HG03460 (cell line): ENCODE measurements around the gene UBXN6.

Experiments
- ATAC-seq: cut with Tn5 transposase; IDR thresholded peaks from one replicate; pipeline ENCODE4 v1.9.1; 2021; ENCODE audit not compliant: unreplicated experiment

UBXN6 gene, protein sequence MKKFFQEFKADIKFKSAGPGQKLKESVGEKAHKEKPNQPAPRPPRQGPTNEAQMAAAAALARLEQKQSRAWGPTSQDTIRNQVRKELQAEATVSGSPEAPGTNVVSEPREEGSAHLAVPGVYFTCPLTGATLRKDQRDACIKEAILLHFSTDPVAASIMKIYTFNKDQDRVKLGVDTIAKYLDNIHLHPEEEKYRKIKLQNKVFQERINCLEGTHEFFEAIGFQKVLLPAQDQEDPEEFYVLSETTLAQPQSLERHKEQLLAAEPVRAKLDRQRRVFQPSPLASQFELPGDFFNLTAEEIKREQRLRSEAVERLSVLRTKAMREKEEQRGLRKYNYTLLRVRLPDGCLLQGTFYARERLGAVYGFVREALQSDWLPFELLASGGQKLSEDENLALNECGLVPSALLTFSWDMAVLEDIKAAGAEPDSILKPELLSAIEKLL

DNA sequence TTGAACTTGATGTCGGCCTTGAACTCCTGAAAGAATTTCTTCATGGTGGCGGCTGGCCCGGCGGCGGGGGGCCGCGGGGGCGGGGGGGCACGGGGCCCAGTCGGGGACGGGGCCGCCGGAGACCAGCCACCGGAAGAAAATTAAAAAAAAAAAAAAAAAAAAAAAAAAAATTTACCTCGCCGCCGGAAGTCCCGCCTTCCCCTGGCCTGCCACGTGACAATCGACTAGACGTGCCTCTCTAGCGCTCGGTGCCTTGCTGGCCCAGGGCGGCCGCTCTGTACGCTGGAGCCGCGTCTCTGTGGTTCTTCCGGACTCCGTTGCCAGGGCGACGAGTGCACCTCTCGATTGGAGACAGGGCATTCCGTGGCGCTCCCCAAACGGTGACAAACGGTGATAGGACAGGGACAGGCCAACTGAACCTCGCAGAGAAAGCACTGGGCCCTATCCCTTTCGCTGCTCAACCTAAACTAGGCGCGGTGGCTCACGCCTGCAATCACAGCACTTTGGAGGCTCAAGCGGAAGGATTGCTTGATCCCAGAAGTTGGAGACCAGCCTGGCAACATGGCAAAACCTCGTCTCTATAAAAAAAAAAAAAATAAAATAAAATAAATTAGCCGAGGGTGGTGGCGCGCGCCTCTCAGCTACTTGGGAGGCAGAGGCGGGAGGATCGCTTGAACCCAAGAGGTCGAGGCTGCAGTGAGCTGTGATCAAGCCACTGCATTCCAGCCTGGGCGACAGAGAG is at the start of gene UBXN6:
Gene UBXN6 (minus strand): TSS at position 141 of the 742 bp plus-strand sequence. CDS start 97 bp downstream, at position 44.
- ATAC-seq, result peak; percentile 91

DNA sequence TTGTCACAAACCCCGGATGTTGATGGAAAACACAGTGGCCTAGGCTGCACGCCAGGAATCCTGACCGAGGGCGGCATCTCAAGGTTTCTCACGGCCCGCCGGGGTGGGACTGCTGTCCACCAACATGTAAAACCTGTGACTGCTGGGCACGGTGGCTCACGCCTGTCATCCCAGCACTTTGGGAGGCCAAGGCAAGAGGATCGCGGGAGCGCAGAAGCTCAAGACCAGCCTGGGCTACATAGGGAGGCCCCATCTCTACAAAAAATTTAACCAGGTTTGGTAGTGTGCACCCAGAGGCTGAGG is 49.5 kb upstream of the UBXN6 start:
- ATAC-seq, result no peak

DNA sequence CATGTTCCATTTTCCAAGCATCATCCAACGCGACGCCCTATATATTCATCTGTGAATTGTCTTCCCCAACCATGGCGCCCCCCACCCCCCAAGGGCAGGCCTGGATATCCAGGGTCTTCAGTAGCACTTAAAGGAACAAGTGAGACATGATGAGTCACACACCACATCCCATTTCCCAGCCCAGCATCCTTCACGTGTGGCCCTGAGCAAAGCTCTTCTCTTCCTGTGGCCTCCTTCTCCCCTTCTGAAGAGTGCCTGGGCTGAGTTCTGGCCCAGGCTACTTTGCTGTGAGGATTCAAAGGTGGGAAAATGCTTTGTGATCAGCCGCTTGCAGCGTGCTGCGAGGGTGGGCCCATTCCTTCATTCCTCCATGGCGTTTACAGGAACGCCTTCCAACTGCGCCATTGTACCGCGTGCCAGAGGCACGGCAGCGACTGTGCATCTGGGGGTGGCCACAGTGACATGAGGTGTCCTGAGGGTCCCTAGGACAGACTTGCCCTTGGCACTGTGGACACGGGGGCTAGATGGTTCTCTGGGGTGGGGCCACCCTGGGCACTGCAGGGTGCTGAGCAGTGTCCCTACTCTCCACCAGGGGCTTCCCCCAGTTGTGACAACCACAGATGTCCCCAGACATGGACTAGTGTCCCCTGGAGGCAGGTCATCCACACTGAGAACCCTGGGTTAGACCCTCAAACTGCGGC is 49.0 kb upstream of the UBXN6 start:
- no peak for ATAC-seq

DNA sequence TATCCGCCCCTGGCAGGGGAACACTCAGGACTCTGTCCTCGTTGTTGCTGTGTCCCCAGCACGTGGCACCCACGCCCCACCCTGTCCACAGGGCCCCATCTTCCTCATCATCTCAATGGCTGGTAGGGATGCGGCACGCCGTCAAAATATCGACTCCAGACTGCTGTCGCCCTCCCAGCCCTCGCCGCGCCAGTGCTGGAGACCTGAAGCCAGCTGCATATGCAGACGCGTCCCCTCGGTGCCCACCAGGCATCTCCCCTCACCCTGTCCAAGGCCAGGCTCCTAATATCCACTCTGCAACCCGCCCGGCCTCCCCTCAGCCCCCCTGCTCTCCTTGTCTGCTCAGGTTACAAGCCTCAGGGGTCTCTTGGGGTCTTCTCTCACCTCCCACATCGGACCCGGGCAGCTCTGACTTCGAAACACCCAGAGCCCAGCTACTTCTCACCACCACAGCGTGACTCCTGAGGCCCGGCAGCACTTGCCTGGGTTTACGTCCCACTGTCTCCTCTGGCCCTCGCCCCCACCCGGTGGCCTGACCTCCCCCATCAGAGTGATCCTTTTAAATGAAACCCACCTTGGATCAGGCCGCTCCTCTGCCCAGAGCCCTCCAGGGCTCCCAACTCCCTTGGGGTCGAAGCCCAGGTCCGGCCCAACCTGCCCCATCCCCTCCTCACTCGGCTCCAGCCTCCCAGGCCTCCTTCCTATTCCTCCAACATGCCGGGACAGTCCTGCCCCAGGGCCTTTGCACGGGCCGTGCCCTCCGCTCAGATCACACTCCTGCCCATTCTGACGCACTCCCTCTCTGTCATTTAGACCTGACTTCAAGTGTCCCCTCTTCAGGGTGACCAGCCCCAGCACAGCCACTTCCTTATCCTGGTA is 48.2 kb upstream of the UBXN6 start:
- ATAC-seq, result no peak

DNA sequence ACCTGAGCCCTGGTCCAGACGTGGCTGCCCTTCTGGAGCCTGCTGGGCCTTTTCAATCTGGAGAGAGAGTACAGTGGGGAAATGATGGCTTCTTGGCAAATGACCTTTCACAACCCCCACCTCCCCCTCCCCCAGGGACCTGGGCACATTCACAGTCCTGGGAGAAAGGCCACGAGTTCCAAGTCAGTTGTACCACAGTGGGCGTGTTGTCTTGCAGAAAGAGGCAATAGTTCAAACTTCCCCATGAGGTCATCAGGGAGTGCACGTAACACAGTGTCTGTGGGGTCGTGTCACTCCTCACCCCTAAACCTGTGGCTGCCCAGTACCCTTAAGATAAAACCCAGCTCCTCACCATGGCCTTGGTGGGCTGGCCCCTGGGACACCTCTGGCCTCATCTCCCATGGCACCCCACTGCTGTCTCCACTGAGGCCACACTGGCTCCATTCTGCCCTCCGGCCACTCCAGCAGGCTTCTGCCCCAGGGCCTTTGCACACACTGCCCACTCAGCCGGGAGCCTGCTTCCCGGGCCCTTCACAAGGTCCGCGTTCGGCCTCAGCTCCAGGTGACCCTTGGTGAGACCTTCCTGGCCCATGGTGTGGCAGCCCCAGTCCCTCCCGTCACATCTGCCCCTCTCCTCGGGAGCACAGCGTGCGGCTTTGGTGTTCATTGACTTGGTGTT is 47.4 kb upstream of the UBXN6 start:
- no peak for ATAC-seq

DNA sequence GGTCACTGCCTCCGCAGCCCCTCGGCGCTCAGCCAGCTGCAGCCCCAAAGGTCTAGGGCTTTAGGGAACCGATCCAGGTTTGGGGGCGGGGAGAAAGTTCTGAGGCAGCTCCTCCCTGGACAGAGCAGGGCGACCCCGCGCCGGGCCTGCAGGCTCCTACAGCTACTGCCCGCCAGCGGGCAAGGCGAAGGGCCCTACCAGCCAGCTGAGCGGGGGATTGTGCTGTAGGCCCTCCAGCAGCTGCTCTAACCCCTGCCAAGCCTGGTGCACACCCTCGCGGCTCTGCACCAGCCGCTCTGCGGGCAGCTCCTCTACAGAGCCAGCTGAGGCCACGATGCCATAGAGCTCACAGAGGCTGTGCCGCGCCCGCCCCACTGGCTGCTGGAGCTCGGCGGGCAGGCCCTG is 46.7 kb upstream of the UBXN6 start:
- no peak for ATAC-seq

DNA sequence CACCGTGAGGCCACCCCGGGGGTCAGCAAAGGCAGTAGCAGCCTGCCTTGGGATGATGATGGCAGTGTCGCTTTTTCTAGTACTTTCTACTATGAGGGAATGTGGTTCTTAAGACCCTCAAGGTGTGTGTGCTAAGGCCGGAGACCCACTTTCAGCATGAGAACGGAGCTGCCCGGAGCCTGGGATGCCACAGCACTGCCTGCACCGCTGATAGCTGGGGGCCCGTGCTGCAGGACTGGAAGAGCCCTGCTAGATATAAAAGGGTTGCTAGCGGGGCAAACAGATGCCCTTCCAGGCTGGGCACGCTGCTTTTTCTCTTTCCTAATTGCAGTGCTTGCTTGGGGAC is 46.2 kb upstream of the UBXN6 start:
- ATAC-seq, result no peak

DNA sequence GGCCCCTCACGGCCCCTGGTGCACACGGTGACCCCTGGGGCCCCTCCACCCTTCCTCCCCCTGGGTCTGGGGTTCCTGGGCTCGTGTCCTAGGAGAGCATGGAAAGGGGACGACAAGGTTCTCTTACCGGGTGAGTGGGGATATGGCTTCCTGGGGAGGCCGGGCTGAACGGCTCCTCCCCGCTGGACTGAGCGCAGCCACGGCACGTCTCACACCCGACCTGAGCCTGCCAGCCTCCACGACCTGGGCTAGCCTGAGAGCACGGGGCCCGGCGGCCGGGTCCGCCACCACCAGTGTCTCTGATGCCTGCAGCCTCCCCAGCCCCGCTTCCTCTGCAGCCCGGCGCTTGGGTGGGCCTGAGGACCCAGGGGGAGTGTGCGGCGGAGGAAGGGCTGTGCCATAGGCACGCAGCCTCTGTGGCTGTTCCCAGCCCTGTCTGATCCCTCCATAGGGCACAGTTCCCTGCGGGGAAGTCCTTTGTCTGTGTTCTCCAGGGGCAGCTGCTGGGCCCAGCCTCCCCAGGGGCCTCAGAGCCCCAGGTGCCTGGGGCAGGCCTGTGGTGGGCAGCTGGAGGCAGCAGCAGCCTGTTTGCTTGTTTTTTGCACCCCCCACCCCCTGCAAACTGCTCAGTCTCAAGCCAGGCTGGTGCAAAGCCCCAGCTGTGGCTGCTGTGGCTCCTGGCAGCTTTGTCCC is 45.7 kb upstream of the UBXN6 start:
- no peak for ATAC-seq

DNA sequence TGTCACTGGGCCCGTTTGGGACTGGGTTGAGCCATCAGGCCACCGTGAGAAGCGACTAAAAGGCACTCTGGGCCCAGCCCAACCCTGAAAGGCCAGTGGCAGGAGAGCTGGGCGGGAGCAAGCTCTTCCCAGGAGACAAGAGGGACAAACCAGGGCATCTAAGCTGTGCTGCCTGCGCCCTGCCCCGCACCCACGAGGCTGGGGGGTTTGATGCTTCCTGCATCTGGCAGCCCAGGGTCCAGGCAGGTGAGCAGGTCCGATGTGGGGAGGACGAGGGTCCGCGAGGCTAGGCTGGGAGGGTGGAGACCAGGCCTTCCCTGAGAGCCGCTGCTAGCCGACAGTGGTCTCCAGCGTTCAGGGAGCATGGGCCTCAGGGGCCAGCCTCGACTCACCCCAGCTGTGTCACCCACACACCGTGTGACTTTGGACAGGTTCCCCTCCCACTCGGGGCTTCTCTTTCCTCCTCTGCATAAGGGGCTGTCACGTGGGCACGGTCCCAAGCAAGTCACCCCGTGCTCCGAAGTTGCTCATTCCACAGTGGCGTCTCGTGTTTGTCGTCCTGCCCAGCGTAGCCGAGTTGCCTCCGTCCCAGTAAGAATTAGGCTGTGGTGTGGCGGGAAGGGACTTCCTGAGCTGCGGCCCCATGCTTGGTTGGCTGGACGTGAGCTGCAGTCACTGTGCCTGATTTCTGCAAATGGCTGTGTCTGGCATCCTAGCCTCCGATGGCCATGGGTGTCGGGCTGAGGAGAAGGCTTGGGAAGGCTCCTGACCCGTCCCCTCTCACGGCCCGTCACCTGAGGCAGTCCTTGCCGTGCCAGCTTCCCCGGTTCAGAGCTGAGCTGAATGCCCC is 44.9 kb upstream of the UBXN6 start:
- no peak for ATAC-seq

DNA sequence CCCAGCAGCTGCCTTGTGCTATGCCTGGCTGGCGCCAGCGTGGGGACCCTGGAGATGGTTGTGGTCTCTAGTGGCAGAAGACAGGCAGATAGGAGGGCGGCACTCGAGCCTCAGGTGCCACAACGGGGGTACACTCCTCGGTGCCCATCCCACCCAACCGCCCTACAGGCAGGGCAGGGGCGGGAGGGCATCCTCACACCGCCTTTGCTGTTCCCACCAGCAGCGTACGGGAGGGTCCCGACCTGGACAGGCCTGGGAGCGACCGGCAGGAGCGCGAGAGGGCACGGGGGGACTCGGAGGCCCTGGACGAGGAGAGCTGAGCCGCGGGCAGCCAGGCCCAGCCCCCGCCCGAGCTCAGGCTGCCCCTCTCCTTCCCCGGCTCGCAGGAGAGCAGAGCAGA is 44.1 kb upstream of the UBXN6 start:
- no peak for ATAC-seq

DNA sequence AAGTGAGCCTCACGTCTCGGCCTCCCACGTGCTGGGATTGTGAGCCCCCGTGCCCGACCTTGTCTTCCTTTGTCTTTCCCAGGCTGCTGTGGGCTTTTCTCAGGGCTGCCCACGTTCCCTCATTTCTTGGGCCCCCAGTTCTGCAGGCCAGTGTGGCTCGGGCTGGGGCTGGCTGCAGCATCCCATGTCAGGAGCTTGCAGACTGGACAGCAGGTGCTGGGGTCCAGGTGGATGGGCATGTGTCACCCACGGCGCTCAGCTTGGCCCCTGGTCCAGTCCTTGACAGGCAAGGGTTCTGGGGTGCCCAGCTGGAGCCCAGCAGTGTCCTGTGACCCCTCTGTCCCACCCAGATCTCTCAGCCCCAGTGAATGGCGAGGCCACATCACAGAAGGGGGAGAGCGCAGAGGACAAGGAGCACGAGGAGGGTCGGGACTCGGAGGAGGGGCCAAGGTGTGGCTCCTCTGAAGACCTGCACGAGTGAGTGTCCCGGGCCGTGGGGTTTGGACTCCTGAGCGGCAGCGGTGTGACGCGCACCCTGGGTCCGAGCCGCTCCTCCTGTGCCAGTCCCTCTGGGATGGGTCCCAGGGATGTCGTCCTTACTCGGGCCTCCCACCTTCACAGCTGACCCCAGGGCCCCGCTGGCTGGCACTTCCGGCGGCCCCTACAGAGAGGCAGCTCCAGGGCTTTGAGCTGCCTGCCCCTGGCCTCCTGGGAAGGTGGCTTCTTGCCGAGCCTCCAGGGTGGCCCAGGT is 43.4 kb upstream of the UBXN6 start:
- ATAC-seq, result no peak

DNA sequence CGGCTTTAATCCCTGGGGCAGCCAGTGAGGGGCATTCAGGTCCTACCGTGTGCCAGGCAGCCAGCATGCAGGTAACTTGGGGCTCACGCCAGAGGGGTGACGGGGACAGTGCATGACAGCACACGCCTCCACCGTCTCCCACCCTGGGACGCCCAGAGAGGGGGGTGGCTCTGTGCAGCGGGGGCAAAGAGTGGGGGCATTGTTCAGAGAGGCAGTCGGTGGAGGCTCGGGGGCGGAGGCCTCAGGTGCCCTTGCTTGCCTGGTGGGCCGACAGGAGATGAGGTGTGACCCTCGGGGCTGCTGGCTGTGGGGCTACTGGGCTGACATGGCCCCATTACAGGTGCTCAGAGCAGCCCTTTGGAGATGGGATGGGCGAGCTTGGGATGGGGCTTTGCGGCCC is 42.3 kb upstream of the UBXN6 start:
- no peak for ATAC-seq

DNA sequence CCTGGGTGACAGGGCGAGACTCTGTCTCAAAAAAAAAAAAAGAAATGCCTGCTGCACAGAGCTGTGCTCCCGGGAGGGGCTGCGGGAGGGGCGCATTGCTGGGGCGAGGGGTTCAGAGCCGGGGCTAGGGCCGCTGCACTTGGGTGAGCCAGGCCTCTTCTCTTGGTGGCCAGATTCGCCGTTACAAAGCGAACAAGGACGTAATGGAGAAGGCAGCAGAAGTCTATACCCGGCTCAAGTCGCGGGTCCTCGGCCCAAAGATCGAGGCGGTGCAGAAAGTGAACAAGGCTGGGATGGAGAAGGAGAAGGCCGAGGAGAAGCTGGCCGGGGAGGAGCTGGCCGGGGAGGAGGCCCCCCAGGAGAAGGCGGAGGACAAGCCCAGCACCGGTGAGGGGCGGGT is 41.7 kb upstream of the UBXN6 start:
- no peak for ATAC-seq

DNA sequence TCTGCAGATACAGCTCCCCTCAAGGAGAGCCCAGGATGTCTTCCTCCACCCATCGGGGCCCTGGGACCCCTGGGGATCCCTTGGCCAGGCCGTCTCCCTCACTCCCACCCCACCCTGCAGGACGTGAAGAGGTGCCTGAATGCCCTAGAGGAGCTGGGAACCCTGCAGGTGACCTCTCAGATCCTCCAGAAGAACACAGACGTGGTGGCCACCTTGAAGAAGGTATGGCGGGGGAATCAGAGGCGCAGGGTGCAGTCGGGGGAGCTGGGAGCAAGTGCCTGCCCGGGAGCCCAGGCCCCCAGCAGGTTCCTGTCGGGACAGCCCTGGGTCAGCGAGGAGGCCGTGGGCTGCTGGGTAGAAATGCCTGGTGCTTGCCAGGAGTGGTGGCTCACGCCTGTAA is 41.1 kb upstream of the UBXN6 start:
- ATAC-seq, result no peak

DNA sequence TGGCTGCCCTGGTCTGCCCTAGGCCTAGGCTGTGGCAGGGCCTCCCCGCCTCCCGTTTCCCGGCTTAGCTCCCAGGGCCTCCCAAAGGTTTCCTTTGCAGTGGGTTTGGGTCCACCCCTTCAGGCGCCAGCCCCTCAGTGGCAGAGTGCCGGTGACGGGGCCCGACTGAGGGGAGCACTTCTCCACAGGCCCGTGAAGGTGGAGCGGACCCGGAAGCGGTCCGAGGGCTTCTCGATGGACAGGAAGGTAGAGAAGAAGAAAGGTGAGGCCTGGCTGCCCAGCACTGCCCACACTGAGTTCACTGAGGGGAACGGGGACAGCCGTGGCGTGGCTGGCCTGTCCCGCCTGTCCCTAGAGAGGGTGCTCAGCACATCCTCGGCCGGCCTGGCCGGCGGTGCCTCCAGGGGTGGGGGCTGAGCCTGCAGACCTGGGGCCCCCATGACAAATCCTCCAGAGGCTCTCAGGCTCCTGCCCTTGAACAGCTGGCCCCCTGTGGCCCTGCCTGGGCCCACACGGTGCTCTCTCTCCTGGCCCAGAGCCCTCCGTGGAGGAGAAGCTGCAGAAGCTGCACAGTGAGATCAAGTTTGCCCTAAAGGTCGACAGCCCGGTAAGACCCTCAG is 40.3 kb upstream of the UBXN6 start:
- no peak for ATAC-seq

DNA sequence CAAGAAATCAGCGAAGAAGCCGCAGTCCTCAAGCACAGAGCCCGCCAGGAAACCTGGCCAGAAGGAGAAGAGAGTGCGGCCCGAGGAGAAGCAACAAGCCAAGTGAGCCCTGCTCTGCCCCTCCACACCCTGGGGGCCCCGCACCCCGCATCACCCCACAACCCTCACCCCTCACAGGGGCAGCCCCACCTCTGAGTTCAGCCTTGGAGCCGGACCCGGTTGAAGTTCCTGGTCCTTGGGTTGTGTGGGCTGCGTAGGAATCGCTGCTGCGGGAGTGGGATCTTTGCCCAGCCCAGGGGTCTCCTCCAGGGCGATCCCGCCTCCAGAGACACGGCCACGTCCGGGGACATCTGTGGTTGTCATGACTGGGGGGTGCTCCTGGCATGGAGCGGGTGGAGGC is 38.7 kb upstream of the UBXN6 start:
- ATAC-seq, result no peak

DNA sequence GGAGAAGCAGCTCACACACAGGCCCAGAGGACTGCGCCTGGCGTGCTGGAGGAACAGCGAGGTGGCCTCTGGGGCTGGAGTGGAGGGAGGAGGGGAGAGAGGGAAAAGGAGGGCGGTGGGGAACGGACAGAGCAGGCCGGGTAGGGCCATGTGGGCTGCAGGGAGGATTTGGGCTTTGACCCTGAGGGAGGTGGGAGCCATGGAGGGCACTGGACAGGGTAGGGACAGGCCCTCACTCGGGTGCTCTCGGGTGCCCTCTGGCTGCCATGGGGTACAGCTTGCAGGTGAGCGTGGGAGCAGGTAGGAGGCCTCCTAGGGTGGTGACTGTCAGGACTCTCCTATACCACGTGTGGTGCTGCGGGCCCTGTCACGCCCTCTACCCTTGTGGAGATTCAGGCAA is 37.9 kb upstream of the UBXN6 start:
- no peak for ATAC-seq

DNA sequence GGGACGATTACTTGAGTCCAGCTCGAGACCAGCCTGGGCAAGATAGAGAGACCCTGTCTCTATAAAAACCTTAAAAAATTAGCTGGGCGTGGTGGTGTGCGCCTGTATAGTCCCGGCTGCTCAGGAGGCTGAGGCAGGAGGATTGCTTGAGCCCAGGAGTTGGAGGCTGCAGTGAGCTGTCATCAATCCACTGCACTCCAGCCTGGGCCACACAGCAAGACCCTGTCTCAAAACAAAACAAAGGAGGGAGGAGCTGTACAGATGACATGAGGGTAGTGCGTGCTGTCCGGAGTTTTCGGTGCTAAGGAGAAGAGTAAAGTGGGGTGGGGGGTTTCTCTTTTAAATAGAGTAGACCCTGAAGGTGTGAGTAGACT is 37.1 kb upstream of the UBXN6 start:
- no peak for ATAC-seq
